GM04504 (cell line): ENCODE results near the gene ZNF384.

ENCODE experiments used
- DNase-seq: peaks from one replicate; pipeline ENCODE4 v3.0.0-alpha.2; 2012; ENCODE audit warnings: low read depth

Gene ZNF384

DNA sequence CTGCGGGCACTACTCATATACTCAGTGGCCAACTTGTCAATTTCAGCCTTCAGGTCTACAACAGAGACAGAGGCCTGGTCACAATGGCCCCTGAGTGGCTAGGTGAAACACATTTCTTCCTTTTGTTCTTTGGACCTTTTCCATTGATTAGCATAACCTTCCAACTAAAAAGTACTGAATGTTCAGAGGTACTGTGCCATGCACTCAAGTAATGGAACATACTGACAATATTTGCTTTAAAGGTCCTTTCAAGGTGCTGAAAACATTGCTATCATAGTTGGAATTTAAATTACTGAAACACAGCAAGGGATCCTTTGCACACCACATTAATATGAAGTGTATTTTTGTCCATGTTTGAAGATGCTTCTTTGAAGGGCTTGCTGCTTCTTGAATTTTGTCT lies 35.8 kb downstream of the ZNF384 start:
- no peak for DNase-seq

DNA sequence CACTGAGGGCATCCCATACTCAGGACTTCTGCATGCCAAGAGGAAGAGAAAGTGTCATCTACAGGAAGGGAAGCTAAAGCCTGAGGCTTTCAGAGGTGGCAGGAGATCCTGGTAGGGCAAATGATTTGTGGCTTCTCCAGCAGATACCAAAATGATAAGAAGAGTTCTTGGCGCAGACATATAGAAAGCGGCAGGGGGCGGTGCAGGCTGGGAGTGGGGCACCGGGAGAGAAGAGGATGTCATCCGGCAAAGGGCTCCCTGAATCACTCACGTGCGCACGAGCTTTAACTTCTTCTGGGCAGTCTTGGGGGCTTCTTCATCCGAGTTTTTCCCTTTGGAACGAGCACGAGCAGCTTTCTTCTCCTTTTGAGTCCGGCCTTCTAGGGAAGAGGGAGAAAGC lies 36.8 kb downstream of the ZNF384 start:
- no peak for DNase-seq

DNA sequence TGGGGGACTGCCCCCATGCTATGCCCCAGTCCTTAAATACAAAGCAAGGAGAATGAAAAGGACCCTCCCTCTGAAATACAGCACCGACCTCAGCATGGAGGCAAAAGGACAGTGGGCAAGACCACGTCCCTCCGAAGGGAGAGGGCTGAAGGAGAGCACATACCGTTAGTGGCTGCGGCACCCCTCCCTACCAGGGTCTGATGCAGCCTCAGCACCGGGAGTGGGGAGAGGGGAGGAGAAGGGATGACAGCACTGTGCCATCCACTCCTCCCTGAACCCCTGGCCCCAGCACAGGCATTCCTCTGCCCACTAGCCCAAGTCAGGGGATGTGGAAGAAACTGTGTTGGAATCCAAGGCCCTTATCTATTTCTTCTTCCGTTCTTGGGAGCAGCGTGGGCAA lies 38.3 kb downstream of the ZNF384 start:
- no peak for DNase-seq

DNA sequence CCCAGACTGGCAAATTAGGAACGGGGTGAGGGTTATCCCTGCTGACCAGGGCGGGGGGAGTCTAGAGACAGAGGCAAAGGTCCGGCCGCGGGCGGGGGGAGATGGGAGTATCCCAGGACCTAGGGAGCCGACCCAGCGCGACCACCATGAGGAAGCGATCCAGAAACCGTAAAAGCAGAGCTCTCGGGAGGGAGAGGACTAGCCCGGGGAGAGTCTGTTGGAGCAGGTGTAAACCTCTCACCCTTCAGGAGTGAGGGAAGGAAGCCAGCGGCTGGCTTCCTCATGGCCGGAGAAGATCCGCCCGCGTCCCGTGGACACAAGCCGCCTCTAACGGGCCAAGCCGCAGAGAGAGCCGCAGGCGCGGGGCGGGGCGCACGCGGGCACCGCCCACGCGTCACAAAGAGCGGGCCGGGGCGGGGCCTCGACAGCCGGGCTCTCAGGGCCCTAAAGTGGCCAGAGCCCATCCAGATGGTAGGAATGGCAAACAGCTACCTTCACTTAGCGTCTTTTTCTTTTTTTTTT lies 42.0 kb downstream of the ZNF384 start, which contains the start of gene ACRBP:
TSS of gene ACRBP (minus strand) at position 350 of the 522 bp plus-strand sequence. CDS start at position 284, 66 bp downstream.
- DNase-seq, result no peak

DNA sequence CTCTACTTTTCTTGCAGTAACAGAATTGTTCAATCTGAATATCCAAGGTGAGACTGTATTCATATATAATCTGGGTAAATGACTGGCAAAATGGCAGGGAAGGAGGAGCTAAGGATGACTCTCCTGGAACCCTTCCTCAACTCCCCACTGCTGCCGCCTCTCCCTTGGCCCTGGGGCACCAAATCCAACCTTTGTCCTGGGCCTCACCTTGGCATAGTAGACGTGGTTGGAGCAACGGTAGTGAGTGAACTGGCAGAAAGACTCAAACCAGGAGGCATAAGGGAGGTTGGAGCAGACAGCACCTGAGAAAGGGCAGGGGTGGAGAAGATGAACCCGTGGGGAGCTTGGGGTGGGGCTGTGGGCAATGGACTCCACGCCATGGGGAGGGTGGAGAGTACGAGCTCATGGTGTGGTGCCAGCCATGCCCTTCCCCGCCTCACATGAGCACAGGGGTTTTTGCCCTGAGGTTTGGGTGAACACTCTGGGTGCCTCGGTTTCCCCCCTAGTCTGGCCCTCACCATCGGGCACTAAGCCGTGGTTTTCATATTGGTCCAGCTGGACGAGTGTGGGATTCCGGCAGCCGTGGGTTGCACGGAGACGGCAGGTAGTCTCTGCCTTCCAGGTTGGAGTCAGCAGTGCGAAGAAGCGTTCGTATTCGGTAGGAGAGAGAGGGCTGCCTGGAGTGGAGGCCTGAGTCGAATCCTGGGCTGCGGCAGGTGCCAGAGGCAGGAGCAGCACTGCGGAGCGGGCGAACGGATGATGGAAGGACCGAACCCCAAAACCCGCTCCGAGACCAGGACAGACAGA lies 42.7 kb downstream of the ZNF384 start:
- no peak for DNase-seq

DNA sequence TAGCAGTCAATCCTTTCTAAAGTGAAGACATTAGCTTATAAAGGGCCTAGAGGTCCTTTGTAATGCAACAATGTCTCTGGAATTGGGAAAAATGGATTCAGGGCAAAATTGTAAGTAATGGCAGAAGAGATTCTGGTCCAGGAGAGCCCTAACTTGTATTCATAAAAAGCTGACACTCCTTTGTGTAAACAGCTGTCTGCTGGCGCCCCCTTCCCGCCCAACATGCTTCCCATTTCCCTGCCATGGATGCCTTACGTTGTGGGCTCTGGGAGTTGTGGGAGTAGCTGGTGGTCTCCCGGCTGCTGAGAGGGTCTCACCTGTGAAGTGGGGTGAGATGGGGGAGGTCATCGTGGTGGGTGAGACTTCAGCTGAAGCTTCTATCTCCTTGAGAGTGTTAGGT lies 44.3 kb downstream of the ZNF384 start:
- DNase-seq, result no peak

DNA sequence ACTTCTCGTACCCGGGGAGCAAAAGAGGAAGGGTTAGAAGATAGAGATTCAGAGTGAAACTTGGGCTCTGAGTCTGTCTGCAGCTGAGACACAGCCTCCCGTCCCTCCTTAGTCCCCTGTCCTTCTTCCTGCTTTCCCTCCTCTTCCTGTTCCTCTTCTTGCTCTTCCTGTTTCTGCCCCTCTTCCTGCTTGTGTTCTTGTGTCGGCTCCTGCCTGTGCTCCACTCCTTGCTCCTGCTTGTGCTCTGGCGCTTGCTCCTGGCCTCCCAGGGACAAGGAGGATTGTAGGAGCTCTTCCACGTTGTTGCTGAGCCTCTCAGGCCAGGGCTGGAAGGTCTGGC lies 44.9 kb downstream of the ZNF384 start:
- DNase-seq, result no peak

DNA sequence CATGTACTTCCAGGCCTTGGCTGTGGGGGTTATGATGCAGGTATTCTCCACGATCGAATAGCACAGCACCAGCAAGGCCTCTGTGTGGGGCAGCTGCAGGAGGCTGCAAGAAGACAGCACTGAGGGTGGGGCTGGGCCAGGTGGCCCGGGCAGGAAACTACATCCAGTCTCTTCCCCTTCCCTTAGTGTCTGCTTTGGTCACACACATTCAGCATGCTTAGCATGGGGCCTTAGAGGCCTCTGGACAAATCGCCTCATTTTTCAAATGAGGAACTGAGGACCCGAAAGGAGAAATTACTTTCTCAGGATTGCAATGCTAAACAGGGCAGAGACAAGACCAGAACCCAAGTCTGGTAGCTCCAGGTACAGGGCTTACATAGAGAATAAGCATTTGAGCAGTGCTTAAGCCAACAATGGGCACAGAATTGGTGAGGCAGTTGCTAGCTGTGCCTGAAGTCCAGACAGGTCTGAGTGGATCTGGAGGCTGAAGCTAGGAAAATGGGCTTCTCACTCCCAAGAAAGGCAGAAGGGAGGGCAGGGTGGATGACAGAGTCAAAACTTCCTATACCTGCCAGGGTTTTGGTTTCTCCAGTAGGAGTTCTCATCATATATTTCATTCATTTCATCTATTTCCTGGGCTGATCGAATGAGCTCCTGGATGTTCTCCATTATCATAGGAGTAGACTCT lies 45.5 kb downstream of the ZNF384 start:
- no peak for DNase-seq

DNA sequence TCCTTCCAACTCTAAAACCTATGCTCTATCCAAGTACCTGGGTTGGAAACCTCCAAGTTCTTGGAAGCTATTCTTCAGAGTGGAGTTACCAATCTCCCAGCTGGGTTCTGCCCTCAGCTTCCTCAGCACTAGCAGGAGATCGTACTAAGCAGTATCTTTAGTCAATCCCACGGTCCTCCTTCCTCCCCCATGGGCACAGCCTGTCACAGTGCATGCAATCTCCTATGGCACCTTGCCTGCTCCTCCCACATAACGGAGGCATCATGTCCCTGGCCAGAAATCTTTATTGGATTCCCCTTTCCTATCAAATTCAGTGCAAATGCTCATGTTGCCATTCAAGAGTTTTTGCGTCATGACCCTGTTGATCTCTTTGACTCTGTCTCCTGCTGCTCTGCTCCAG lies 48.0 kb downstream of the ZNF384 start:
- DNase-seq, result no peak

DNA sequence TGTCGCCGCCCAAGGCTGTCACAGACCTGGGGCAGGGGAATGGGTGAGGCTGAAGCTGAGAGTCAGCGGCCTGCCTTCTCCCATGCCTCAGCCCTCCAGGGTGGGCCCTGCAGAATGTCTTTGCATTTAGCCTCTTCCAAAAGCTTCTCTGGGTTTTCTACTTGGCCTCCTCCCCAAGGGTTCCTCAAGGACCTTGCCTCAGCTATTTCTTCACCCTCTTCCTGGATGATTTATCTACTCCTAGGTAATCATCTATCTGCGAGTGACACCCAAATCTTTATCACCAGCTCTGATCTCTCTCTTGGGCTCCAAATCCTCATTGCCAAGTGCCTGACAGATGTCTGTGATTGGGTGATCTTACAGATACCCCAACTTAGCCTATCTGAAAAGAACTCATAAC lies 48.7 kb downstream of the ZNF384 start:
- no peak for DNase-seq

DNA sequence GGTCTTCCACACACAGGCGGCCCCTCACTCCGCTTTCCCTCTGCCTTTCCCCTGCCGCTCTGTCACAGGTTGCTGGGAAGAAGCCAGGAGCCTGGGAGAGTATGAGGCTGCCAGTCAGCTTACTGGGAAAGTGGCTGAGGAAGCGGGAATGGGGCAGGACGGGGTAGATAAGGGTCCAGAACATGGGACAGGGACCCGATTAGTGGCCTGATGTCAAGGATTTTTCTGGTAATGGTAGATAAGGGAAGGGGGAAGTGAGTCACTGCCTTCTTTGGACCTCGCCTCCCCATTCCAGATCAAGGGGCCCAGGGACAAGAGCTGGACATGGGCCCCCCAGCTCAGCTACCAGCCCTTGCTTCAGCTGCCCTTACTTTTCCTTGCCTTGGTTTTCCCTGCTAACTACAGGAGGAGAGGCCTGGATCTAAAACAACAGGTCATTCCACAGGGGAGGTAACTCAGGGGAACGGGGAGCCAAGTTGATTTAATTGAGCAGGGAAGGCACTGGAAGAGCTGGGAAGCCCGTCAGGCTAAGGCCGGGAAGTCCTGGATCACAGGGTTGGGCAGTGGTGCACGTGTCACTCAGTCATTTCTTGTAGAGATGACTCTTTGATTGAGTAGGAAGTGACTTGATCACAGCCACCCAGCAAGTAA lies 49.9 kb downstream of the ZNF384 start:
- no peak for DNase-seq

DNA sequence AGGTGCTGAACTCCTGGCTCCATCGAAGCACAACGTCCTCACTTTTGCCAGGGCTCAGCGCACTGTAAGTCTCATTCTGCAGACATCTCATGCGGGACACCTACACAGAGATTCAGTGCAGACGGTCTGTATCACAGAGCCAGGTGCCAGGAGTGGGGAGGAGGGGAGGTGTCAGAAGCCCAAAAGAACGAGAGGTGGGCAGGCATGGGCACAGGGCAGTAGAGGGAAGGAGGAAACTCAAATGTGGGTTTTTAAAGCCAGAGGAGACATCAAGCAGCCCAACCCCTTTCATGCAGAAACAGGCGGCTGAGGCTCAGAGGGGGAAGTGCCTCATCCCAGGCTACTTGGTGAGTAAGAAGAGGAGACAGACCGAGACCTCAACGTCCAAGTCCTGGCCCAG lies 50.9 kb downstream of the ZNF384 start:
- DNase-seq, result no peak

DNA sequence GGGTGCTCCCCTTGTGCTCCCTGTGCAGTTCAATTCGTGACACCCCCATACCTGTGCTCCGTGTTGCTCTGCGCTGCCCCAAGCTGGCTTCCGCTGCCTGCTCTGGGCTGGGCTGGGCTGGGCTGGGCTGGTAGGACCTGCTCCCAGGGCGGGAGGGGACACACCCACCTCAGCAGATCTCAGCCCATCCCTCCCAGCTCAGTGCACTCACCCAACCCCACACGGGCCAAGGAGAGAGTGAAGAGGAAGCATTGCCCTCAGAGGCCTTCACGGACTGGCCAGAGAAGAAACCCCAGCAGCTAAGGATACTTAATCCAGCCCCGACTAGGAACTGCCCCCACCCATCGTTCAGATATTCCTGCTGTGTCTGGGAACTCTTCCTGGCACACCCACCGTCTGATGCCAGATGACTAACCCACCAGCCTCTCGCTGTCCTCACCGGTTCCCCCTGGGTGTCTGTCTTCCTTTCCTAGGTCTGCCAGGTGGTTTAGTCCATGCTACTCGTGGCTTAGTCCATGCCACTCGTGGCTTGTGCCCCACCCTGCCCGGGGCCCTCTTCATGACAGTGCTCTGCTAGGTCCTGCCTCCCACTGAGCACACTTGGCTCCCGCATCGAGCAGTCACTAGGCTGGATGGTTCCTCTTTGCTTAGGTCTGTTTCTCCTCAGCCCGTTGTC lies 53.2 kb downstream of the ZNF384 start, which contains the start of gene LPAR5:
TSS of gene LPAR5 (minus strand) at position 104 of the 676 bp plus-strand sequence. CDS start 14,711 bp downstream, outside the sequence.
- no peak for DNase-seq

DNA sequence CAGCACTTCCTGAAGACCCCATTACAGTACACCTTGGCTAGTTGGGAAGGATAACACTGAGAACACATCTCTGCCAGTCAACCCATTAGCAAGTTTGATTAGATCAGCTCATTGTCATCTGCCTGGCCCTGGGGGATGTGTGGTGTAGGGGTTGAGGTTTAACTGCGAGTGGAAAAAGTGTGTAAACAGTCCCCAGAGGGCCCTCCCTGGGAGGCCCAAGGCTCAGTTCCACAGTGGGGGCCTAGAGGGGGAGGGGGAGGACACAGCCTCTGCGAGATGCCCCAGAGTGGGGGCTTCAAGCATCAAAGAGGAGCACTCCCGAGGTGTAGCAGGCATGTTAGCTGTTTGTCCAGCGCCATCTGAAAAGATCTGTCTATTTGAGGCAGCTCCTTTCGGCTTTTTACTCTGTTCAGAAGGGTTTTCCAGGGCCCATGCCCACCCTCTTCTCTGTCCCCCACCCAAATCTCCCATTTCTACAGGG lies 53.8 kb downstream of the ZNF384 start:
- no peak for DNase-seq

DNA sequence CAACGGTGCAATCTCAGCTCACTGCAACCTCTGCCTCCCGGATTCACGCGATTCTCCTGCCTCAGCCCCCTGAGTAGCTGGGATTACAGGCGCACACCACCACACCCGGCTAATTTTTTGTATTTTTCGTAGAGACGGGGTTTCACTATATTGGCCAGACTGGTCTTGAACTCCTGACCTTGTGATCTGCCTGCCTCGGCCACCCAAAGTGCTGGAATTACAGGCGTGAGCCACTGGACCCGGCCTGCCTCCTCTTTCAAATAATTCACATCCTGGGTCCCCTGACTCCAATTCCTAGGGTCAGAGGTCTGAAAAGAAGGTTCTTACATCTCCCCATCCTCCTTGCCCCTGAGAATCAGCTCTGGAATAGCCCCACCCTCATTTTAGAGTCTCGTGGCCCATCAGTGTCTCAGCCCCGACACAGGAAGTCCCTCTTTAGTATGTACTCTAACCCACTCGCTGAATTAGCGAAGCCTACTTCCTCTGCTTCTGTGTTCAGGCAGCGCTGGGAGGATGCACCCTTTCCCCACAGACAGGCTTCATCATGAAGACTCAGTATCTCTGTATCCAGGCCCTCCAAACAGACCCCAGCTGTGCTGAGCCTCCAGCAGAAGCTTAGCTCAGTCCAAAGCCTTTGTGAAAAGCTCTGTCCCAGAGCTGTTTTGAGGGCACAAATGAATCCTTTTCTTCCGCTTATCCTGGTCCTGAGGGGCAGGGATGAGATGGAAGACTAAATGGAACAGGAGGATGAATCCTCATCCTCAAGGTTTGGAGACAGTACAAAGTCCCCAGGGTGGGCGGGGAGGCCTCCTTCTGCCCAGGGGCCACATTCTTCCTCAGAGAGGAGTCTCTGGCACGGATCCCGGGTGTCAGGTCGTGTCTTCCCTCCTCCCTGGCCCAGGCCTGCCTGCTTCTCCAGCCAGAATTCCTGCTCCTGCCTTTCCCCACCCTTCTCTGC lies 56.9 kb downstream of the ZNF384 start:
- DNase-seq, result no peak

DNA sequence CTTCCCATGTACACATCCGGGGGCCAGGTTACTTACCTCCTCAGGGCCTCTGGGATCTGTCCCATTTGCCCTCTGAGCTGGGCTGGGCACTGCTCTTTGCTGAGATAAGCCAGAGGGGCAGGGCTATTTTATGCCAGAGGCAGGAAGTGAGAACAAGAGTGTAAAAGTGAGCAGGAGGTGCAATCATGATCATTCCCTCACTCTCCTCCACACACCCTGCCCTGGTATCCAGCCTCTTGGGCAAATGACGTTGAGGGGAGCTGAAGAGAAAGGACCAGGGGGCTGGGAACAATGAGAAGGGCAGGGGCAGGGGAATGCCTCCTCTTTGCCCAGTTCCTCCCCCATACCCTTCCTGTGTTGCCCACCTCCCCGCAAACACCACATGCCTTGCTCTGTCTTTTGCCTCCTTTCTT lies 57.6 kb downstream of the ZNF384 start:
- DNase-seq, result no peak

DNA sequence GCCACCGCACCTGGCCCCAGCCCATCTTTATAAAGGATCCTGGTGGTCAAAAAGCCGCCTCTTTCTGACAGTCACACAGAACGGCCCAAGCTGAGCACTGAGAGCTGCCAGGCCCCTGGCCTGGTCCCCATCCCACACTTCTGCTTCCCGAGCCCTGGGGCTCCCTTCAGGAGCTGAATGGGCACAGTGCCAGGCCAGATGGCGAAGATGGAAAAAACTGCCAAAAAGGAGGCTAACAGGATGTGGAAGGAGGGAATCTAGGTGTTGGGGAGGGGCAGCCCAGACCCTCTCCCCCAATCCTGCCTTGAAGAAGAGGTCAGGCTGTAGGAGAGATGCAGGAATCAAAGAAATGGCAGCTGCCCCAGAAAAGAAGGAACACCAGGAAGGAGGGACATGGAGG lies 58.4 kb downstream of the ZNF384 start:
- DNase-seq, result no peak

DNA sequence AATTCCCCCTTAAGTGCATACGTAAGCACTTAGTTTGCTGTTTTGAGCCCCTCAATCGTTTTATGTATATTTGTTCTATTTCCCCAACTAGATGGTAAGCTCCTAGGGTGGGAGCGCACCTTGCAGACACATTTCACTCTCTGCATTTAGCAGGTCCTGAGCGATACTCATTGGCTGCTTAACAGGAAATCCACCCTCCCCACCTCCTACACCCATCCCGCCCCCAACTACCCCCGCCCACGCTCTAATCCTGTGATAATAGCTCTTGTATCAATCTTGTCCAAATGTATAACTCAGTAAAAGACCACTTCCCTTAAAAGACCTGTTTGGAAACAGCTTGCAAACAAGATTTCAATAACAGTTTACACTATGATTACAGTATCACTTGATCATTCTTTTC lies 61.6 kb downstream of the ZNF384 start:
- no peak for DNase-seq

DNA sequence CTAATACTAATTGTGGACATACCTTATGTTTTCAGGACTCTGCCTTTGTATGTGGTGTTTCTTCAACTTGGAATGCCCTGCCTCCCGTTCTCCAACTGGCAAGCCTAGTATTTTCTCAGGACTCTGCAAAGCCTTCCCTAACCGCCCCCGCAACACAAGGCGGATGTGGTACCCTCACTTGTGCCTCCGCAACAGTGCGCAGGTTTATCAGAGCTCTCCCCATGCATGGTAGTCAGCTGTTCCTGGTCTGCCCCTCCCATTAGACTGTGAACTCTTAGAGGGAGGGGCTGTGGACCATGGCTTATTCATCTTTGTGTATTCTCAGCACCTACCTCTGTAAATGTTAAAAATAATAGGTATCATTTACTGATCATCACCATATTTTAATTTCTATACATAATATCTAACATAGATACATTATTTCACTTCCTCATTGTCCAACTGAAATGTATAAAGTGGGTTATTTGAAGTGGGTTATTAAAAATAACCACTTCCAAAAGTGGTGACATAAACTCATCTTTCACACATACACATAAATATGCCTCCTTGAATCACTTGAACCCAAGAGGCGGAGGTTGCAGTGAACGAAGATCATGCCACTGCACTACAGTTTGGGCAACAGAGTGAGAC lies 62.4 kb downstream of the ZNF384 start:
- no peak for DNase-seq

DNA sequence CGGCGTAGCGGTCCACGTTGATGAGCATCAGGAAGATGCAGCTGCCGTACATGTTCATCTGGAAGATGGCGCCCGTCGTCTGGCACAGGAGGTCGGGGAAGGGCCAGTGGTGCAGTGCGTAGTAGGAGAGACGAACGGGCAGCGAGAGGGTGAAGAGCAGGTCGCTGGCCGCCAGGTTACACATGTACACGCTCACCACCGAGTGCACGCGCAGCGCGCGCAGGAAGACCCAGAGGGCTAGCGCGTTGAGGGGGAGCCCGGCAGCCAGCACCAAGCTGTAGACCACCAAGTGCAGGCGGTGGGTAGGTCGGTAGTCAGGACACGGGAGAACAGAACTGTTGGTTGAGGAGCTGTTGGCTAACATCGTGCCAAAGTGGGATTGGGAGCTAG lies 68.3 kb downstream of the ZNF384 start:
- DNase-seq, result no peak
